ENCODE measurements around the gene NACA2.

- no peak for TF ChIP-seq CTCF (IDR thresholded peaks at IDR 0.05 in 2 of 3, conservative IDR thresholded peaks at IDR 0.05 in 1 of 3; ENCODE audit: borderline replicate concordance in 1 of 3, insufficient read depth in 1 of 3, low read depth in 2 of 3, low read length in 2 of 3)
- TF ChIP-seq RAD21 (IDR thresholded peaks at IDR 0.05; ENCODE audit: low read depth): no peak
- TF ChIP-seq EZH2 (IDR thresholded peaks at IDR 0.05): no peak
- no peak for TF ChIP-seq POLR2AphosphoS5 (IDR thresholded peaks at IDR 0.05; ENCODE audit: low read depth, low read length)
- TF ChIP-seq YY1 (IDR thresholded peaks at IDR 0.05; ENCODE audit: extremely low read depth, insufficient replicate concordance, low read depth, low read length): no peak
- TF ChIP-seq ATF3 (IDR thresholded peaks at IDR 0.05): no peak
- TF ChIP-seq POLR2A (IDR thresholded peaks at IDR 0.05; ENCODE audit: borderline replicate concordance, extremely low read depth, insufficient read depth, insufficient read length): no peak
- no peak for TF ChIP-seq MAX (IDR thresholded peaks at IDR 0.05)
- TF ChIP-seq REST (IDR thresholded peaks at IDR 0.05; ENCODE audit: low read depth): no peak
- no peak for TF ChIP-seq EZH2phosphoT487 (IDR thresholded peaks at IDR 0.05; ENCODE audit: borderline replicate concordance)
- TF ChIP-seq ELF1 (IDR thresholded peaks at IDR 0.05; ENCODE audit: borderline replicate concordance, low read depth): no peak
These were observed 19.4 kb downstream of the NACA2 start for GRCh38 chr17:61571624-61572023.
